GM12873 (cell line): ENCODE data around the gene LIN52.

ENCODE experiments used
- TF ChIP-seq, protein P1 (sequence below): IDR thresholded peaks from 2 replicates; pipeline ENCODE4 v1.5.1; 2012; ENCODE audit warnings: low read depth, mild to moderate bottlenecking, moderate library complexity, low read length, control low read depth; ENCODE audit not compliant: insufficient read depth; ENCODE audit errors: missing control alignments

Gene LIN52

DNA sequence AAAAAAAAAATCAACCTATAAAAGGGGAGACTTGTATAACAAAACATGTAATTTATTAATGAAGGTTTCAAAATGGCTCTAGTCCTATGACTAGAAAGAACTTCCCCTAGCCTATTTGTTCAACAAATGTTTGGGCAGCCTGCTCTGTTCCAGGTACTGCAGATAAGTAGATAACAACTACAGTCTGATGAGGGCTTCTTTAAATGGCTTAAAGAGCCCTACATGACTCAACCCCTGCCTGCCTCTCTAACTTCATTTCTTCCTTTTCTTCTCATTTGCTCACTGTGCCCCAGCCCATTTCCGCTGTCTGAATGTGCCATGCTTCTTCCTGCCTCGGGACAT is 22.0 kb upstream of the LIN52 start:
- TF ChIP-seq, protein P1, sequence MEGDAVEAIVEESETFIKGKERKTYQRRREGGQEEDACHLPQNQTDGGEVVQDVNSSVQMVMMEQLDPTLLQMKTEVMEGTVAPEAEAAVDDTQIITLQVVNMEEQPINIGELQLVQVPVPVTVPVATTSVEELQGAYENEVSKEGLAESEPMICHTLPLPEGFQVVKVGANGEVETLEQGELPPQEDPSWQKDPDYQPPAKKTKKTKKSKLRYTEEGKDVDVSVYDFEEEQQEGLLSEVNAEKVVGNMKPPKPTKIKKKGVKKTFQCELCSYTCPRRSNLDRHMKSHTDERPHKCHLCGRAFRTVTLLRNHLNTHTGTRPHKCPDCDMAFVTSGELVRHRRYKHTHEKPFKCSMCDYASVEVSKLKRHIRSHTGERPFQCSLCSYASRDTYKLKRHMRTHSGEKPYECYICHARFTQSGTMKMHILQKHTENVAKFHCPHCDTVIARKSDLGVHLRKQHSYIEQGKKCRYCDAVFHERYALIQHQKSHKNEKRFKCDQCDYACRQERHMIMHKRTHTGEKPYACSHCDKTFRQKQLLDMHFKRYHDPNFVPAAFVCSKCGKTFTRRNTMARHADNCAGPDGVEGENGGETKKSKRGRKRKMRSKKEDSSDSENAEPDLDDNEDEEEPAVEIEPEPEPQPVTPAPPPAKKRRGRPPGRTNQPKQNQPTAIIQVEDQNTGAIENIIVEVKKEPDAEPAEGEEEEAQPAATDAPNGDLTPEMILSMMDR, result no peak

DNA sequence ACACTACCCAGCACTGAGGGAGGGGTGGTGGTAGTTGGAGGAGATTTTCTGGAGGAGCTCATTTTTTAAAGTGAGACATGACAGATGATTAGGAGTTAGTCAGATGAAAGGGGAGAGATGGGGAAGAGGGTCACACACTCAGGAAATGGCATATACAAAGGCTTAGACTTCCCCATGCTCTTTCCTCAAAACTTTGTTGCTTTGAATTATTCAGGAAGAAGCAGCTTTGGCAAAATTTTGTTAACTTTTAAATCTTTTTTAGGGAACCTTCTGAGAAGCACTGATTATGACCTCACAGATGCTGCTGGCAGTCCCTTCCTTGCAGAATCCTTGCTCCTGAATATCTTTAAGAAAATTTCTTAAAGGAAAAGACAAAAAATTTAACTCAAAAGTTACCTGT is 20.3 kb upstream of the LIN52 start:
- TF ChIP-seq, protein P1, result no peak

DNA sequence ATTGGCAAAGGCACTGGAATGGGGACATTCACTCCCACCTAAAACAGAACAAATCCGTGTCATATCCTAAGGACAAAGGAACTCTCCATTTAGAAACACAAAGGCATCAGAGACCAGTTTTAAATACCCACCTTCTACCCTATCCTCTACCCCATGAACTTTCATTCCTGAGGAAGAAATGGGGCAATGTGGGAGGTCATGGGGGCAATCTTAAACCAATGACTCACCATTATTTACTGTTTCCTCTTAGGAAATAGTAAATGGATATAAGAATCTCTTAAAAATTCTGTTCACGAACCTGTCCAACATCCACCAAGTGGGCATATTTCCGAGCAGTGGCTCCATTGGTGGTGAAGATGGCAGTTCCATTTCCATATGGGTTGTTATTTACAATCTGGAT is 19.9 kb upstream of the LIN52 start:
- TF ChIP-seq, protein P1, result no peak

GRCh38 chr14:74065746-74066575 is 18.8 kb upstream of the LIN52 start:
- TF ChIP-seq, protein P1, result no peak

DNA sequence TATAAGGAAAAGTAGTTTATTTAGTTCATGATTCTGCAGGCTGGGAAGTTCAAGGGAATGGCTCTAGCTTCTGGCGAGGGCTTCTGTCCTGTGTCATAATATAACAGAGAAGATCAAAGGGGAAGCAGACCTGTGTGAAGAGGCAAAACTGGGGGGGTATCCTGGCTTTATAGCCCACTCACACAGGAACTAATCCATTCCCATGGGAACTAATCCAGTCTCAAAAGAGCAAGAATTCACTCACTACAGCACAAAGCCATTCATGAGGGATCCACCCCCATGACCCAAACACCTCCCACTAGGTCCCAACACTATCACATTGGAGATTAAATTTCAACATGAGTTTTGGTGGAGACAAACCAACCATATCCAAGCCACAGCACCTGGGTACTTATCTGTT is 7.4 kb upstream of the LIN52 start:
- TF ChIP-seq, protein P1, result no peak

- TF ChIP-seq, protein P1, result no peak
These were observed 3.8 kb upstream of the LIN52 start for GRCh38 chr14:74080820-74081460.

- TF ChIP-seq, protein P1, result no peak
These were observed 3.3 kb upstream of the LIN52 start for GRCh38 chr14:74081491-74081890.
